HEK293T (cell line): ENCODE measurements around the gene TSPAN12.

Source experiments
- ELF4 ChIP-seq: fragments of 450-650 bp; IDR thresholded peaks from 2 replicates; pipeline ENCODE4 v1.6.1; 2017; ENCODE audit warnings: antibody characterized with exemption
- FOXA1 ChIP-seq: fragments of 450-650 bp; IDR thresholded peaks from 2 replicates; pipeline ENCODE4 v1.6.1; 2016; ENCODE audit warnings: mild to moderate bottlenecking
- HDGF ChIP-seq: fragments of 450-650 bp; IDR thresholded peaks from 2 replicates; pipeline ENCODE4 v1.6.1; 2017; ENCODE audit warnings: antibody characterized with exemption, borderline replicate concordance
- SP1 ChIP-seq: fragments of 450-650 bp; IDR thresholded peaks from 2 replicates; pipeline ENCODE4 v1.6.1; 2017
- SUZ12 ChIP-seq: fragments of 450-650 bp; IDR thresholded peaks from 2 replicates; pipeline ENCODE4 v1.6.1; 2016; ENCODE audit warnings: mild to moderate bottlenecking
- TARDBP ChIP-seq: fragments of 450-650 bp; IDR thresholded peaks from 2 replicates; pipeline ENCODE4 v1.6.1; 2016
- ZNF384 ChIP-seq: fragments of 450-650 bp; IDR thresholded peaks from 2 replicates; pipeline ENCODE4 v1.6.1; 2016

- TF ChIP-seq TARDBP (no peak), ZNF384 (no peak), ELF4 (no peak), FOXA1 (no peak), SP1 (no peak), SUZ12 (no peak), HDGF (no peak)
Observed at GRCh38 chr7:120825152-120825551, 32.8 kb downstream of the TSPAN12 start.
